H9 (cell line): Measurements from ENCODE around the gene FHIT. TPM values are rescaled to one million over a fixed set of nuclear protein-coding genes. Genes with fewer than 3 reads are reported as not detected.

Experiments
- DNase-seq: peaks from one replicate; pipeline ENCODE4 v3.0.0-alpha.2; 2017
- H2AFZ ChIP-seq: one replicate; pipeline ENCODE4 v1.6.1; 2013; ENCODE audit warnings: mild to moderate bottlenecking, low read length, control low read depth, moderate library complexity
- H2AK5ac ChIP-seq: 2 replicates; pipeline ENCODE4 v1.6.1; 2013; ENCODE audit warnings: low read length, control low read depth, mixed read lengths; ENCODE audit not compliant: insufficient read length
- H2BK120ac ChIP-seq: one replicate; pipeline ENCODE4 v1.6.1; 2013; ENCODE audit warnings: low read depth, mild to moderate bottlenecking, low read length, control low read depth, inconsistent platforms; ENCODE audit not compliant: poor library complexity, severe bottlenecking
- H2BK12ac ChIP-seq: 2 replicates; pipeline ENCODE4 v1.6.1; 2013; ENCODE audit warnings: low read length, control low read depth, mixed read lengths, low read depth; ENCODE audit not compliant: insufficient read length
- H2BK15ac ChIP-seq: 2 replicates; pipeline ENCODE4 v1.6.1; 2013; ENCODE audit warnings: low read depth, low read length, control low read depth
- H2BK20ac ChIP-seq: one replicate; pipeline ENCODE4 v1.6.1; 2013; ENCODE audit warnings: low read depth, mild to moderate bottlenecking, low read length, control low read depth, inconsistent platforms; ENCODE audit not compliant: poor library complexity, severe bottlenecking
- H2BK5ac ChIP-seq: 2 replicates; pipeline ENCODE4 v1.6.1; 2013; ENCODE audit warnings: low read length, control low read depth, mixed read lengths; ENCODE audit not compliant: insufficient read length
- H3K14ac ChIP-seq: 2 replicates; pipeline ENCODE4 v1.6.1; 2013; ENCODE audit warnings: low read length, control low read depth; ENCODE audit not compliant: insufficient read depth
- H3K18ac ChIP-seq: 2 replicates; pipeline ENCODE4 v1.6.1; 2013; ENCODE audit warnings: low read depth, mild to moderate bottlenecking, mixed read lengths, low read length, control low read depth; ENCODE audit not compliant: insufficient read length
- H3K23ac ChIP-seq: 2 replicates; pipeline ENCODE4 v1.6.1; 2013; ENCODE audit warnings: low read length, control low read depth, mixed read lengths, low read depth; ENCODE audit not compliant: insufficient read length
- H3K23me2 ChIP-seq: 2 replicates; pipeline ENCODE4 v1.6.1; 2013; ENCODE audit warnings: low read depth, mild to moderate bottlenecking, mixed read lengths, low read length, control low read depth; ENCODE audit not compliant: insufficient read length, poor library complexity, severe bottlenecking
- H3K27ac ChIP-seq: 2 replicates; pipeline ENCODE4 v1.5.1; 2013; ENCODE audit warnings: low read length, control low read depth, mixed read lengths, low read depth; ENCODE audit not compliant: insufficient read length
- H3K27me3 ChIP-seq: 2 replicates; pipeline ENCODE4 v1.6.1; 2013; ENCODE audit warnings: low read length, control low read depth, inconsistent platforms; ENCODE audit not compliant: insufficient read depth
- H3K4ac ChIP-seq: 2 replicates; pipeline ENCODE4 v1.6.1; 2013; ENCODE audit warnings: low read depth, mild to moderate bottlenecking, control low read depth, inconsistent platforms, low read length, moderate library complexity
- H3K4me1 ChIP-seq: 2 replicates; pipeline ENCODE4 v1.6.1; 2013; ENCODE audit warnings: low read length, control low read depth, inconsistent platforms; ENCODE audit not compliant: insufficient read depth
- H3K4me2 ChIP-seq: 2 replicates; pipeline ENCODE4 v1.6.1; 2013; ENCODE audit warnings: low read length, control low read depth, mixed read lengths; ENCODE audit not compliant: insufficient read length, insufficient read depth
- H3K56ac ChIP-seq: 2 replicates; pipeline ENCODE4 v1.6.1; 2013; ENCODE audit warnings: low read depth, mild to moderate bottlenecking, mixed read lengths, low read length, control low read depth; ENCODE audit not compliant: insufficient read length
- H3K79me1 ChIP-seq: 2 replicates; pipeline ENCODE4 v1.6.1; 2013; ENCODE audit warnings: low read depth, mild to moderate bottlenecking, moderate library complexity, low read length, control low read depth, inconsistent platforms; ENCODE audit not compliant: insufficient read depth, poor library complexity, severe bottlenecking
- H3K79me2 ChIP-seq: 2 replicates; pipeline ENCODE4 v1.6.1; 2013; ENCODE audit warnings: low read length, control low read depth, inconsistent platforms; ENCODE audit not compliant: insufficient read depth
- H3K9ac ChIP-seq: 2 replicates; pipeline ENCODE4 v1.6.1; 2013; ENCODE audit warnings: low read length, control low read depth, mixed read lengths; ENCODE audit not compliant: insufficient read length; ENCODE audit errors: extremely low read depth
- H3K9me3 ChIP-seq: one replicate; pipeline ENCODE4 v1.6.1; 2013; ENCODE audit warnings: low read depth, low read length, inconsistent platforms; ENCODE audit not compliant: control insufficient read depth
- H3T11ph ChIP-seq: one replicate; pipeline ENCODE4 v1.6.1; 2013; ENCODE audit warnings: mild to moderate bottlenecking, low read length, control low read depth, inconsistent platforms
- H4K20me1 ChIP-seq: one replicate; pipeline ENCODE4 v1.6.1; 2013; ENCODE audit not compliant: control insufficient read depth, insufficient read length, insufficient read depth
- H4K5ac ChIP-seq: 2 replicates; pipeline ENCODE4 v1.6.1; 2013; ENCODE audit warnings: low read depth, mild to moderate bottlenecking, mixed read lengths, low read length, control low read depth; ENCODE audit not compliant: insufficient read length
- H4K8ac ChIP-seq: replicated peaks from 2 replicates; pipeline ENCODE4 v1.6.1; 2013; ENCODE audit warnings: low read length, control low read depth, mixed read lengths, low read depth; ENCODE audit not compliant: insufficient read length
- H4K91ac ChIP-seq: 2 replicates; pipeline ENCODE4 v1.6.1; 2013; ENCODE audit warnings: low read depth, mild to moderate bottlenecking, moderate library complexity, mixed read lengths, low read length, control low read depth; ENCODE audit not compliant: insufficient read length
- H3K27ac Mint-ChIP-seq, 3 experiments: 2 replicates in 2 of 3; 3 replicates in 1 of 3; pipeline ENCODE4 v1.8.0; 2020 to 2021; ENCODE audit warnings: mixed read lengths in 3 of 3, mild to moderate bottlenecking in 1 of 3, moderate library complexity in 1 of 3
- H3K27me3 Mint-ChIP-seq: 2 replicates; pipeline ENCODE4 v1.8.0; 2021; ENCODE audit warnings: low read depth, mild to moderate bottlenecking, moderate library complexity, mixed read lengths
- H3K36me3 Mint-ChIP-seq, 3 experiments: 2 replicates in 2 of 3; 3 replicates in 1 of 3; pipeline ENCODE4 v1.8.0; 2020 to 2021; ENCODE audit warnings: low read depth in 3 of 3, mixed read lengths in 3 of 3; ENCODE audit not compliant: insufficient read depth in 1 of 3
- H3K4me1 Mint-ChIP-seq, 2 experiments: 2 replicates each; pipeline ENCODE4 v1.8.0; 2020; ENCODE audit warnings: mixed read lengths in 2 of 2
- H3K4me3 Mint-ChIP-seq, 2 experiments: 2 replicates in 1 of 2; 3 replicates in 1 of 2; pipeline ENCODE4 v1.8.0; 2020 to 2021; ENCODE audit warnings: mild to moderate bottlenecking in 2 of 2, mixed read lengths in 2 of 2, moderate library complexity in 1 of 2
- H3K9me3 Mint-ChIP-seq, 2 experiments: 2 replicates in 1 of 2; 3 replicates in 1 of 2; pipeline ENCODE4 v1.8.0; 2020; ENCODE audit warnings: mild to moderate bottlenecking in 2 of 2, mixed read lengths in 2 of 2, moderate library complexity in 1 of 2
- WGBS: extraction: QIAGEN DNeasy Blood & Tissue Kit; methylation state at CpG from one replicate; pipeline ENCODE4 v1.1.7; 2013; ENCODE audit warnings: missing lambda C conversion rate, low lambda C conversion rate, mixed read lengths; ENCODE audit not compliant: insufficient read length; ENCODE audit errors: extremely low coverage; 5-methylcytosine and 5-hydroxymethylcytosine counted together
- total RNA-seq: library from RNA; stranded (reverse); gene quantifications from 2 replicates; pipeline ENCODE4 v1.2.1, GENCODE V29; 2021
- TF ChIP-seq, protein P1 (sequence below): fragments of 200-600 bp; sonication (generic); conservative IDR thresholded peaks from 3 replicates; pipeline ENCODE4 v1.8.0; 2021; ENCODE audit warnings: antibody characterized with exemption, mild to moderate bottlenecking

The FHIT gene
- total RNA-seq, 1 experiment from 2014 or later: 3.0 TPM

DNA sequence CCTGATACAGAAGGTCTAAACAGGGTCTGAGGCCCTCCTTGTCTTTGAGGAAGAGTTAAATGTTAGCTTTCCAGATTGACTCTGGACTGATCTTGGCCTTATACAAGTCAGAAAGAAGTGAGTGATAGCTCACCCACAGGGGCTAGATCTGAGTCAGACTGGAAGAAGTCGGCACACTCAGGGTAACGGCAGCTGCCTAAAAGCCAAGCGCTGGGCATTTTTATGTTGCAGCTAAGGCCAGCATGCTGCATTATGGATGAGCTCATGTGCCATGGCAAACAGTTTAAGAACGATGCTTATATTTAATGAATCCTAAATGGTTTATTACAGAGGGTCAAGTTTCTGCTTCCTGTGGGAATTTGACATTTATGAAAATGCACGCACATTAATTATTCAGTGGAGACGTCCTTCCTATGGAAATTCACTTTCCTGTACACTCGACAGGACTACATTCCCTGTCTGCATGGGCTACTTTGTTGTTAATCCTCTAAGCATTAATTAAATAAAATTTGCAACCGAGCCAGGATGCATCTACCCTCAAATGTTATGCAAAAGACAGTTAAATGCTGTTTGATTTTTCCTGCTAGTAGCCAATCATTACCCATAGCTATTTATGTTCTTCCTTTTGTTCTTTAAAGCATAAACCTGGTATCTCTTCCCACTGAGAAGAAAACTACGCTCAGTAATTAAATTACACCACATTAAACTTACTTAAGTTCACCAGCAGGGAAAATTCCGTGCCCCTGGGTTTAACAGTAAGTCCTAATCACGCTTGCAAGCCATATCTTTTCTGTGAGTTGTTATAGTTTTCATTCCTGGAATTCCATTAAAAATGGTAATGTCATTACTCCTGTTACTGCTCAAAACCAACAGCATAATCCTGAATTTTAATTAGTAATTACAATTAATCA is 1438.8 kb downstream of the FHIT start:
- no peak overlapping the region for H3K27ac Mint-ChIP-seq
- Histone ChIP-seq H3T11ph (no peak overlapping the region), H2BK120ac (no peak overlapping the region), H3K4me2 (no peak overlapping the region), H3K9me3 (no peaks in the 10 kb centered on the region), H4K5ac (no peak overlapping the region), H3K79me1 (no peaks in the 10 kb centered on the region), H3K56ac (no peak overlapping the region), H3K27ac (no peak overlapping the region), H3K23ac (no peak overlapping the region), H3K23me2 (no peaks in the 10 kb centered on the region), H2BK5ac (no peak overlapping the region), H3K4me1 (peaks cover 7% of the 10 kb centered on the region; the same call in 1 of the 2 replicates), H4K8ac (no peak overlapping the region), H2BK15ac (no peak overlapping the region), H2BK20ac (no peak overlapping the region), H2AFZ (no peak overlapping the region), H3K18ac (no peak overlapping the region), H3K14ac (no peak overlapping the region), H3K4ac (no peak overlapping the region), H3K9ac (no peak overlapping the region), H2AK5ac (no peak overlapping the region), H3K27me3 (no peaks in the 10 kb centered on the region), H4K20me1 (no peaks in the 10 kb centered on the region), H3K79me2 (no peaks in the 10 kb centered on the region), H4K91ac (no peak overlapping the region), H2BK12ac (no peak overlapping the region)
- H3K27me3 Mint-ChIP-seq: no peaks in the 10 kb centered on the region; the same call in 1 of the 2 replicates
- no peak overlapping the region for H3K4me3 Mint-ChIP-seq
- H3K36me3 Mint-ChIP-seq: peaks cover 0 to 3% (median 0%) of the 10 kb centered on the region in 3 experiments; a peak in 1 of 7 replicates
- H3K4me1 Mint-ChIP-seq: peaks cover 38 to 39% of the 10 kb centered on the region in 2 experiments
- no CpG with 5 or more reads among the region's 11 CpGs for WGBS
- peaks cover 0 to 2% of the 10 kb centered on the region in 2 experiments; a peak in 2 of 5 replicates for H3K9me3 Mint-ChIP-seq
- DNase-seq: no peak
- TF ChIP-seq, protein P1, sequence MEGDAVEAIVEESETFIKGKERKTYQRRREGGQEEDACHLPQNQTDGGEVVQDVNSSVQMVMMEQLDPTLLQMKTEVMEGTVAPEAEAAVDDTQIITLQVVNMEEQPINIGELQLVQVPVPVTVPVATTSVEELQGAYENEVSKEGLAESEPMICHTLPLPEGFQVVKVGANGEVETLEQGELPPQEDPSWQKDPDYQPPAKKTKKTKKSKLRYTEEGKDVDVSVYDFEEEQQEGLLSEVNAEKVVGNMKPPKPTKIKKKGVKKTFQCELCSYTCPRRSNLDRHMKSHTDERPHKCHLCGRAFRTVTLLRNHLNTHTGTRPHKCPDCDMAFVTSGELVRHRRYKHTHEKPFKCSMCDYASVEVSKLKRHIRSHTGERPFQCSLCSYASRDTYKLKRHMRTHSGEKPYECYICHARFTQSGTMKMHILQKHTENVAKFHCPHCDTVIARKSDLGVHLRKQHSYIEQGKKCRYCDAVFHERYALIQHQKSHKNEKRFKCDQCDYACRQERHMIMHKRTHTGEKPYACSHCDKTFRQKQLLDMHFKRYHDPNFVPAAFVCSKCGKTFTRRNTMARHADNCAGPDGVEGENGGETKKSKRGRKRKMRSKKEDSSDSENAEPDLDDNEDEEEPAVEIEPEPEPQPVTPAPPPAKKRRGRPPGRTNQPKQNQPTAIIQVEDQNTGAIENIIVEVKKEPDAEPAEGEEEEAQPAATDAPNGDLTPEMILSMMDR: no peak; the same call in 2 of the 3 replicates
